MM.1S (cell line): ENCODE data around the gene KCNMB2.

Experiments used
- EZH2 ChIP-seq: fragments of 300-600 bp; sonication (generic); optimal IDR thresholded peaks from 2 replicates; pipeline ENCODE3; 2017; ENCODE audit warnings: low read depth, mild to moderate bottlenecking, antibody characterized with exemption, low read length, mixed read lengths
- EZH2phosphoT487 ChIP-seq: fragments of 300-600 bp; sonication (generic); IDR thresholded peaks from 2 replicates; pipeline ENCODE4 v1.6.1; 2018; ENCODE audit warnings: antibody characterized with exemption, low read length
- TF ChIP-seq, protein P1 (sequence below): fragments of 300-600 bp; sonication (generic); IDR thresholded peaks from 2 replicates; pipeline ENCODE4 v1.5.1; 2016; ENCODE audit warnings: antibody characterized with exemption, low read length, mixed read lengths

DNA sequence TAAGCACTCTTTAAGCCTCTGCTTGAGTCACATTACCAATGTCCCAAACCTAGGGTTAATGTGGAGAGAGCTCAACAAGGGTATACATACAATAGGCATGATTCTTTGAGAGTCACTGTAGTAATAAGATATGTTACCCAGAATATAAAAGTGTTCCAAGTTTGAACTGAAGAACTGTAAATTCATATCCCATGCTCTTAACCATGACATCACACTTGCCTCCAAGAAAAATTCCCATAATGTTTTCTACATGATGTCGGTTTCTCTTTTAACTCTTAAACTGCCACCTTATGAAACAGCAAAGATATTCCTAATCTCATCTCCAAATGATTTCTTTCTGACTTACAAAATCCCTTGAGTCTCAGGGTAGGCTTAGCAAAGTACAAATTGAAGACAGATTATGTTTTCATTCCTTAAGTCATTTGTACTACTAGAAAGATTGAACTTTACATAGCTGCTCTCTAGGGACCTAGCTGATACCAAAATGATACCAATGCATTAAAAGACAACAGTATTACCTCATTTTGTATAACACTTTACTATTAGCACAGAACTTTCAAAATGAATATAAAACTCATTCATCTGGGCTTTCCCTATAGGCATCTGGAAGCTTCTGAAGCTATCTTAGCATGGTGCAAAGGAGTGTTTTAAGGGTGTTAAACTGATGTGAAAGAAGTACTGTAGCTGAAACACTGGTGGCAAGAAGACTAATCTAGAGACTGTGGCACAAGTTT, 127.1 kb downstream of the KCNMB2 start:
- TF ChIP-seq, protein P1, sequence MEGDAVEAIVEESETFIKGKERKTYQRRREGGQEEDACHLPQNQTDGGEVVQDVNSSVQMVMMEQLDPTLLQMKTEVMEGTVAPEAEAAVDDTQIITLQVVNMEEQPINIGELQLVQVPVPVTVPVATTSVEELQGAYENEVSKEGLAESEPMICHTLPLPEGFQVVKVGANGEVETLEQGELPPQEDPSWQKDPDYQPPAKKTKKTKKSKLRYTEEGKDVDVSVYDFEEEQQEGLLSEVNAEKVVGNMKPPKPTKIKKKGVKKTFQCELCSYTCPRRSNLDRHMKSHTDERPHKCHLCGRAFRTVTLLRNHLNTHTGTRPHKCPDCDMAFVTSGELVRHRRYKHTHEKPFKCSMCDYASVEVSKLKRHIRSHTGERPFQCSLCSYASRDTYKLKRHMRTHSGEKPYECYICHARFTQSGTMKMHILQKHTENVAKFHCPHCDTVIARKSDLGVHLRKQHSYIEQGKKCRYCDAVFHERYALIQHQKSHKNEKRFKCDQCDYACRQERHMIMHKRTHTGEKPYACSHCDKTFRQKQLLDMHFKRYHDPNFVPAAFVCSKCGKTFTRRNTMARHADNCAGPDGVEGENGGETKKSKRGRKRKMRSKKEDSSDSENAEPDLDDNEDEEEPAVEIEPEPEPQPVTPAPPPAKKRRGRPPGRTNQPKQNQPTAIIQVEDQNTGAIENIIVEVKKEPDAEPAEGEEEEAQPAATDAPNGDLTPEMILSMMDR, result no peak
- no peak for TF ChIP-seq EZH2
- TF ChIP-seq EZH2phosphoT487, result no peak
